NB4 (cell line): ENCODE data around the gene TMEM38A.

Experiments
- CTCF ChIP-seq: IDR thresholded peaks from one replicate; pipeline ENCODE4 v1.5.1; 2012; ENCODE audit warnings: low read depth, low read length
- POLR2A ChIP-seq: IDR thresholded peaks from 2 replicates; pipeline ENCODE4 v1.6.1; 2011; ENCODE audit warnings: mild to moderate bottlenecking; ENCODE audit not compliant: insufficient read length; ENCODE audit errors: extremely low read depth

DNA sequence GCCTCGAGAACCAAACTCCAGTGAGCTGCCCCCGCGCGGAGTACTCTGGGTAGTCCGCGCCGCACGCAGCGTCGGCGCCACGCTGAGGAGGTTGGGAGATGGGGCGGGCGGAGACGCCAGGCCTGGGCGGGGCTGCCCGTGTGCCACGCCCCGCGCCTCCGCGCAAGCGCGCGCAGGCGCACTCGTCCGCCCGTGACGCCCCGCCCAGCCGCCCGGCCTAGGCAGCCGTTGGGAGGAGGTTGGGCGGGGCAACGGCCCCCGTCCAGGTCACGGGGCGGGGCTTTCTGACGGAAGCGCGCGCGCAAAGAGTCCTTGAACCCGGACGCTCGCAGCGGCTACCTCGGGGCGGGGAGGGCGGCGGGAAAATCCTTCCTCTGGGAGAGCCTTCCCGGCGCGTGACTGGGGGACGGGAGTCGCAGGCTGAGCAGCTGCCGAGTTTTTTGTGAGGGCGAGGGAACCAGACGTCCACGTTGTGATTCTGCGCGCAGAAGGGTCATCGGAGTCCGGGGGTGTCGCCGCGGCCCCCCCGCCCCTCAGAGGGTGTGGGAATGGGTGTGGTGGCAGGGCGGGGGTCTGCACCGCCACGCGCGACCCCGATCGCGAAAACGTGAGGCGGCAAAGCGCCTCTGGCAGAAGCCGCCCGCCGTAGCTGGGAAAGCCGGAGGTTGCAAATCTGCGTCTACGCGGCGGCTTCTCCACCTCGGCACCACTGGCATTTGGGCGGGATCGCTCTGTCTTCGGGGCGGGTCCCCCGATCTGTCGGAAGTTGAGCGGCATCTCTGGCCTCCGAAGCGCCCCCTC is 32.6 kb upstream of the TMEM38A start, which contains the start of gene MED26:
- TF ChIP-seq CTCF = no peak
- peak; percentile 78 for TF ChIP-seq POLR2A
